Uterus (tissue), 4 donors: ENCODE results near the gene CD248. TPM values are rescaled to one million over a fixed set of nuclear protein-coding genes. Genes with fewer than 3 reads are reported as not detected.
"Not testable (repeated sequence)": the region's sequence is repeated elsewhere in the genome, so short reads cannot be mapped to it uniquely, and the experiment has no call there.

Source experiments
- DNase-seq, 2 donors: peaks; one replicate each; pipeline ENCODE4 v3.0.0-alpha.2; 2019 to 2020
- H3K27ac ChIP-seq, 2 donors: fragments of 200-600 bp; sonication (generic); 1 replicate in 1 of 2; 2 replicates in 1 of 2; pipeline ENCODE4 v1.5.1; 2016 to 2018
- H3K27me3 ChIP-seq, 2 donors: fragments of 200-600 bp; sonication (generic); one replicate each; pipeline ENCODE4 v1.5.1; 2018 to 2019; ENCODE audit warnings: control low read depth in 1 of 2
- H3K36me3 ChIP-seq, 2 donors: fragments of 200-600 bp; sonication (generic); one replicate each; pipeline ENCODE4 v1.5.1; 2019; ENCODE audit warnings: control low read depth in 1 of 2
- H3K4me1 ChIP-seq, 2 donors: fragments of 200-600 bp; sonication (generic); one replicate each; pipeline ENCODE4 v1.5.1; 2018 to 2019; ENCODE audit warnings: control low read depth in 1 of 2
- H3K4me3 ChIP-seq, 2 donors: fragments of 200-600 bp; sonication (generic); 1 replicate in 1 of 2; 2 replicates in 1 of 2; pipeline ENCODE4 v1.5.1; 2018 to 2019; ENCODE audit warnings: mild to moderate bottlenecking in 1 of 2
- H3K9me3 ChIP-seq, 2 donors: fragments of 200-600 bp; sonication (generic); one replicate each; pipeline ENCODE4 v1.5.1; 2019; ENCODE audit warnings: control low read depth in 1 of 2
- CTCF ChIP-seq, 4 experiments: fragments of 200-600 bp in 2 of 4; fragments of 450-650 bp in 2 of 4; sonication (generic) in 2 of 4; IDR thresholded peaks; one replicate each; pipeline ENCODE4 v1.5.1; 2016 to 2019; ENCODE audit warnings: antibody characterized with exemption in 4 of 4, mild to moderate bottlenecking in 2 of 4, moderate library complexity in 1 of 4
- POLR2A ChIP-seq, 2 donors: fragments of 450-650 bp; IDR thresholded peaks; one replicate each; pipeline ENCODE4 v1.6.1; 2016; ENCODE audit warnings: antibody characterized with exemption in 2 of 2, mild to moderate bottlenecking in 1 of 2, moderate library complexity in 1 of 2
- intact Hi-C: fragments of 100-400 bp; cut with DNase I; formaldehyde crosslinking; loops from one replicate; pipeline ENCODE4 v1.15.1; 2023; ENCODE audit warnings: low total_unique reads
- total RNA-seq, 4 donors: library from RNA; depleted of rRNA in 3 of 4; stranded (reverse); fragments of >200 nt in 3 of 4; gene quantifications; one replicate each; pipeline versions ENCODE4 v1.1.0 to v1.2.4, GENCODE V29; 2014 to 2023
- donor health status: DM: yes; HTN: yes; CAD: no.

Gene CD248
- total RNA-seq, 4 donors from 2014 or later = 14.1 to 91.2 (median 46.2) TPM

GRCh38 chr11:66311470-66311964 is 5.3 kb downstream of the CD248 start:
- intact Hi-C loops = no loop called here
- H3K27ac ChIP-seq = peak overlapping the region; percentile 86 to 93
- peaks cover 0 to 8% of the 10 kb centered on the region in 2 donors for H3K4me1 ChIP-seq
- H3K36me3 ChIP-seq = no peaks in the 10 kb centered on the region
- TF ChIP-seq CTCF (IDR thresholded peaks at IDR 0.05) (peak in 1 of 4 experiments; percentile 93), POLR2A (IDR thresholded peaks at IDR 0.05) (no peak)
- DNase-seq = no peak
- H3K9me3 ChIP-seq = no peaks in the 10 kb centered on the region
- H3K27me3 ChIP-seq = no peaks in the 10 kb centered on the region
- H3K4me3 ChIP-seq = peak overlapping the region; percentile 43 to 45

GRCh38 chr11:66310803-66311440 is 5.9 kb downstream of the CD248 start:
- H3K36me3 ChIP-seq, DNase-seq, H3K27me3 ChIP-seq, H3K4me1 ChIP-seq, intact Hi-C loops, H3K9me3 ChIP-seq, H3K4me3 ChIP-seq: not testable (repeated sequence)
- peak overlapping the region in 1 of 2 donors; percentile 93 for H3K27ac ChIP-seq

DNA sequence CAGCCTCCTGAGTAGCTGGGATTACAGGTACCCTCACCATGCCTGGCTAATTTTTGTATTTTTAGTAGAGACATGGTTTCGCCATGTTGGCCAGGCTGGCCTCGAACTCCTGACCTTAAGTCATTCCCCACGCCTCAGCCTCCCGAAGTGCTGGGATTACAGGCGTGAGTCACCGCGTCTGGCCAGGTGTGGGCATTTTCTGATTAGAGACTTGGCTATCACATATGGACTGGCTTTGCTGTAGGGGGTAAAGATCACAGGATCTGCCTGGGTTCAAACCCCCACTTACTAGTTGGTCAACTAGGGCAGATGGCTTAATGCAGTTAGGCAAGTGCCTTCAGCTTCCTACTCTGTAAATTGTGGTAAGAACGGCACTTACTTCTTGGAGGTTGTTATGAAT is 6.5 kb downstream of the CD248 start:
- TF ChIP-seq POLR2A (IDR thresholded peaks at IDR 0.05) (no peak), CTCF (IDR thresholded peaks at IDR 0.05) (no peak)
- no peak overlapping the region for H3K4me3 ChIP-seq
- DNase-seq = no peak
- no peak overlapping the region for H3K27ac ChIP-seq
- H3K27me3 ChIP-seq = no peaks in the 10 kb centered on the region
- intact Hi-C loops = no loop called here
- H3K36me3 ChIP-seq = no peaks in the 10 kb centered on the region
- H3K4me1 ChIP-seq = peaks cover 0 to 8% of the 10 kb centered on the region in 2 donors
- no peaks in the 10 kb centered on the region for H3K9me3 ChIP-seq

- TF ChIP-seq POLR2A (IDR thresholded peaks at IDR 0.05) (no peak), CTCF (IDR thresholded peaks at IDR 0.05) (no peak)
- no peak for DNase-seq
- peaks cover 0 to 8% of the 10 kb centered on the region in 2 donors for H3K4me1 ChIP-seq
- no peak overlapping the region for H3K4me3 ChIP-seq
- H3K27me3 ChIP-seq = no peaks in the 10 kb centered on the region
- H3K27ac ChIP-seq = no peak overlapping the region
- H3K9me3 ChIP-seq = no peaks in the 10 kb centered on the region
- no peaks in the 10 kb centered on the region for H3K36me3 ChIP-seq
- intact Hi-C loops = no loop called here
These were observed 7.4 kb downstream of the CD248 start for GRCh38 chr11:66309475-66309874.

GRCh38 chr11:66302656-66303055 is 14.2 kb downstream of the CD248 start:
- TF ChIP-seq CTCF (IDR thresholded peaks at IDR 0.05) (no peak), POLR2A (IDR thresholded peaks at IDR 0.05) (no peak)
- H3K9me3 ChIP-seq = no peaks in the 10 kb centered on the region
- no peak overlapping the region for H3K4me3 ChIP-seq
- H3K36me3 ChIP-seq = no peaks in the 10 kb centered on the region
- H3K27me3 ChIP-seq = no peaks in the 10 kb centered on the region
- intact Hi-C loops = no loop called here
- no peaks in the 10 kb centered on the region for H3K4me1 ChIP-seq
- H3K27ac ChIP-seq = no peak overlapping the region
- DNase-seq = no peak
